ENCODE results near the gene FLAD1.

FLAD1 gene

DNA sequence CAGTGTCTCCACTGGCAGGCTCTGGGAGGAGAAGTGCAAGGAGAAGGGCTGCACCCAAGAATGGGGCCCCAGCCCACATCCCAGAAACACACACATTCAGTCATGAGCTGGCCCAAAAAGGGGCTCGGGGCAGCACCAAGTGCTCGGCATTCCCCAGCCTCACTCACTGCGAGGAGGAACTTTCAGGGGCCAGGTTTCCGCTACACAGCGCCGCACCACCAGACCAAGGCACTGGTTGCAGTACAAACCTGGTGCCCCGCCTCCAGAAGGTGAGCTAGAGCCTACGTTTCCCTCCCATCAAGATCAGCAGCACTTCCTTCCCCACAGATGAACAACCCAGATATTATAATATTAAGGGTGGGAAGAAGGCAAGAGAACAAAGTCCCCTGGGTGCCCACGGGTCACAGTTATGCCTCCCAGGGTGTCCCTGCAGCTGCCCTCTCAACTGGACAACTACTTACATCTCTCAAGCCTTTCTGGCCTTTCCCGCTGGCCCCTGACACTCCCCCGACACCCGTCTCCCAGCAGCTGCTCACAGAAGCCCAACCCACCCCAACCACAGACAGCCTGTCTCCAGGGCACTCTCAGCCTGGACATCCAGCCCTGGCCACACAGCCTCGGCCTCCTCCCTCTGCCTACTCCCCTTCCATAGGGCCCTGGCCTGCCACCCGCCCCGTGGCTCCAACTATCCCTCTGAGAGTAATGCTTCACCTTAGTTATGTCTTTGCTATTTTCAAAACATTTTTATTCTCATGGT, 31.1 kb upstream of the FLAD1 start (continued):
- TF ChIP-seq, protein P1, sequence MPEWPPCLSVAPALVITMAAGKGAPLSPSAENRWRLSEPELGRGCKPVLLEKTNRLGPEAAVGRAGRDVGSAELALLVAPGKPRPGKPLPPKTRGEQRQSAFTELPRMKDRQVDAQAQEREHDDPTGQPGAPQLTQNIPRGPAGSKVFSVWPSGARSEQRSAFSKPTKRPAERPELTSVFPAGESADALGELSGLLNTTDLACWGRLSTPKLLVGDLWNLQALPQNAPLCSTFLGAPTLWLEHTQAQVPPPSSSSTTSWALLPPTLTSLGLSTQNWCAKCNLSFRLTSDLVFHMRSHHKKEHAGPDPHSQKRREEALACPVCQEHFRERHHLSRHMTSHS (tag by site-specific recombination; IDR thresholded peaks at IDR 0.05) = no peak
- TF ChIP-seq, protein P2, sequence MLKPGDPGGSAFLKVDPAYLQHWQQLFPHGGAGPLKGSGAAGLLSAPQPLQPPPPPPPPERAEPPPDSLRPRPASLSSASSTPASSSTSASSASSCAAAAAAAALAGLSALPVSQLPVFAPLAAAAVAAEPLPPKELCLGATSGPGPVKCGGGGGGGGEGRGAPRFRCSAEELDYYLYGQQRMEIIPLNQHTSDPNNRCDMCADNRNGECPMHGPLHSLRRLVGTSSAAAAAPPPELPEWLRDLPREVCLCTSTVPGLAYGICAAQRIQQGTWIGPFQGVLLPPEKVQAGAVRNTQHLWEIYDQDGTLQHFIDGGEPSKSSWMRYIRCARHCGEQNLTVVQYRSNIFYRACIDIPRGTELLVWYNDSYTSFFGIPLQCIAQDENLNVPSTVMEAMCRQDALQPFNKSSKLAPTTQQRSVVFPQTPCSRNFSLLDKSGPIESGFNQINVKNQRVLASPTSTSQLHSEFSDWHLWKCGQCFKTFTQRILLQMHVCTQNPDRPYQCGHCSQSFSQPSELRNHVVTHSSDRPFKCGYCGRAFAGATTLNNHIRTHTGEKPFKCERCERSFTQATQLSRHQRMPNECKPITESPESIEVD (tag by site-specific recombination; IDR thresholded peaks at IDR 0.05) = no peak
- TF ChIP-seq ZNF302 (tag by site-specific recombination; IDR thresholded peaks at IDR 0.05; ENCODE audit: low read depth) = no peak

DNA sequence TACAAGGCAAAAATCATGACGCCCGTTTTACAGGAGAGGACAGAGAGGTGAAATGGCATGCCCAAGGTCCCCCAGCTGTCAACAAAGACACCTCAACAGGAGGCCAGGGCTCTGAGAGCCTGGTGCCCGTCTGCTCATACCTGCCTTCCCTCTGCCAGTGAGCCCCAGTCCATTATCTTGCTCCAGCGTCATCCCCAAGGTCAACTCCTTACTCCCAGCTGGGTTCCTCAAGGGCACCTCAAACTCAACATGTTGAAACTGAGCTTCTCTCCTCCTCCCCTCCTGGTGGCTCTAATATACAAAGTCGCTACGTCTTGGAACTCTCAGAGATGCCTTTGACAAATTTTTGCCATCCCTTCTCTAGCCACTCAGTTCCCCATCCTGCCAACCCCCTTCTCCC, 30.5 kb upstream of the FLAD1 start:
- H3K4me1 ChIP-seq (ENCODE audit: control insufficient read depth, insufficient read depth, low read length) = peaks cover 2% of the 10 kb centered on the region; the same call in 1 of the 2 replicates
- H3K27ac ChIP-seq (ENCODE audit: extremely low read depth, low read depth, low read length) = no peak overlapping the region
- TF ChIP-seq YY1 (tag by site-specific recombination; IDR thresholded peaks at IDR 0.05) (no peak), ZNF169 (tag by site-specific recombination; IDR thresholded peaks at IDR 0.05) (no peak), ZNF548 (tag by site-specific recombination; IDR thresholded peaks at IDR 0.05) (no peak), FEZF1 (tag by site-specific recombination; IDR thresholded peaks at IDR 0.05) (no peak), ZNF521 (tag by site-specific recombination; IDR thresholded peaks at IDR 0.05) (no peak), BCL11A (tag by site-specific recombination; IDR thresholded peaks at IDR 0.05; ENCODE audit: low read depth) (no peak), ZNF423 (tag by site-specific recombination; IDR thresholded peaks at IDR 0.05) (no peak), TRIM28 (IDR thresholded peaks at IDR 0.05; ENCODE audit: borderline replicate concordance, low read length) (no peak), ZNF768 (tag by site-specific recombination; IDR thresholded peaks at IDR 0.05) (no peak), ZNF266 (tag by site-specific recombination; IDR thresholded peaks at IDR 0.05; ENCODE audit: low read depth) (no peak)
- TF ChIP-seq, protein P3, sequence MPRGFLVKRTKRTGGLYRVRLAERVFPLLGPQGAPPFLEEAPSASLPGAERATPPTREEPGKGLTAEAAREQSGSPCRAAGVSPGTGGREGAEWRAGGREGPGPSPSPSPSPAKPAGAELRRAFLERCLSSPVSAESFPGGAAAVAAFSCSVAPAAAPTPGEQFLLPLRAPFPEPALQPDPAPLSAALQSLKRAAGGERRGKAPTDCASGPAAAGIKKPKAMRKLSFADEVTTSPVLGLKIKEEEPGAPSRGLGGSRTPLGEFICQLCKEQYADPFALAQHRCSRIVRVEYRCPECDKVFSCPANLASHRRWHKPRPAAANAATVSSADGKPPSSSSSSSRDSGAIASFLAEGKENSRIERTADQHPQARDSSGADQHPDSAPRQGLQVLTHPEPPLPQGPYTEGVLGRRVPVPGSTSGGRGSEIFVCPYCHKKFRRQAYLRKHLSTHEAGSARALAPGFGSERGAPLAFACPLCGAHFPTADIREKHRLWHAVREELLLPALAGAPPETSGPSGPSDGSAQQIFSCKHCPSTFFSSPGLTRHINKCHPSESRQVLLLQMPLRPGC (tag by site-specific recombination; IDR thresholded peaks at IDR 0.05) = no peak
- TF ChIP-seq, protein P4, sequence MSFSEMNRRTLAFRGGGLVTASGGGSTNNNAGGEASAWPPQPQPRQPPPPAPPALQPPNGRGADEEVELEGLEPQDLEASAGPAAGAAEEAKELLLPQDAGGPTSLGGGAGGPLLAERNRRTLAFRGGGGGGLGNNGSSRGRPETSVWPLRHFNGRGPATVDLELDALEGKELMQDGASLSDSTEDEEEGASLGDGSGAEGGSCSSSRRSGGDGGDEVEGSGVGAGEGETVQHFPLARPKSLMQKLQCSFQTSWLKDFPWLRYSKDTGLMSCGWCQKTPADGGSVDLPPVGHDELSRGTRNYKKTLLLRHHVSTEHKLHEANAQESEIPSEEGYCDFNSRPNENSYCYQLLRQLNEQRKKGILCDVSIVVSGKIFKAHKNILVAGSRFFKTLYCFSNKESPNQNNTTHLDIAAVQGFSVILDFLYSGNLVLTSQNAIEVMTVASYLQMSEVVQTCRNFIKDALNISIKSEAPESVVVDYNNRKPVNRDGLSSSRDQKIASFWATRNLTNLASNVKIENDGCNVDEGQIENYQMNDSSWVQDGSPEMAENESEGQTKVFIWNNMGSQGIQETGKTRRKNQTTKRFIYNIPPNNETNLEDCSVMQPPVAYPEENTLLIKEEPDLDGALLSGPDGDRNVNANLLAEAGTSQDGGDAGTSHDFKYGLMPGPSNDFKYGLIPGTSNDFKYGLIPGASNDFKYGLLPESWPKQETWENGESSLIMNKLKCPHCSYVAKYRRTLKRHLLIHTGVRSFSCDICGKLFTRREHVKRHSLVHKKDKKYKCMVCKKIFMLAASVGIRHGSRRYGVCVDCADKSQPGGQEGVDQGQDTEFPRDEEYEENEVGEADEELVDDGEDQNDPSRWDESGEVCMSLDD (tag by site-specific recombination; IDR thresholded peaks at IDR 0.05) = no peak
- POLR2A ChIA-PET = interaction anchor here (1.7 kb wide), 1 partner anchor 9 kb away, joined by 5 read pairs; the partner anchor contains the start of gene PYGO2
- H3K4me3 ChIP-seq (ENCODE audit: low read depth, low read length) = no peak overlapping the region
- CTCF ChIA-PET = interaction anchor here (0.6 to 1.4 kb wide), 3 partner anchors 15 to 109 kb away, joined by 3 to 4 read pairs (median 3); no protein-coding TSS in a partner anchor
- peaks cover 0 to 16% of the 10 kb centered on the region in 2 experiments; a peak in 1 of 3 replicates for H3K36me3 ChIP-seq (ENCODE audit: control insufficient read depth in 2 of 2, insufficient read depth in 1 of 2, low read length in 2 of 2)
- H3K9me3 ChIP-seq (ENCODE audit: control insufficient read depth, insufficient read depth, low read depth, low read length) = no peaks in the 10 kb centered on the region

DNA sequence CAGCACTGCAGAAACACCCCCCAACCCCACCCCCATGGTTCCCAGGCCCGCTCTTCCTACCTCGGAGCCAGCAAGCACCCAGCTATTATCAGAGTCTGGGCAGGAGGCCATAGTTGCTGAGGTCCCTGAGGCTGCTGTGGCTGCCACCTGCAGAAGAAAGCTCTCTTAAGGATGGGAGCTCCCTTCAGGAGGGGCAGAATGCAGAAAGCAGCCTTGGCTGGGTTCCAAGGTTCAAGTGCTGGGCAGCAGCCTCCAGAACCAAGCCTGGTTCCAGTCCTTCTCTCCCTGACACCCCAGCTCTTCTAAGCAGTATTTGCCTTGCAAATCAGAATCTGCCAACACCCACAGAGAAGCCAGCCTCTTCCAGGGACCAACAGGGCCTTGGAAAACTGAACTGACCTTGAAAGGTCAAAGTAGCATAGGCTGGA, 29.5 kb upstream of the FLAD1 start:
- ChIA-PET POLR2A (no interaction called here), CTCF (interaction anchor here (0.7 kb wide), 1 partner anchor 64 kb away, joined by 3 read pairs; no protein-coding TSS in a partner anchor)
- no peak overlapping the region for H3K4me3 ChIP-seq (ENCODE audit: low read depth, low read length)
- H3K36me3 ChIP-seq (ENCODE audit: control insufficient read depth in 2 of 2, insufficient read depth in 1 of 2, low read length in 2 of 2) = peaks cover 2 to 17% of the 10 kb centered on the region in 2 experiments; a peak in 2 of 3 replicates
- H3K9me3 ChIP-seq (ENCODE audit: control insufficient read depth, insufficient read depth, low read depth, low read length) = no peaks in the 10 kb centered on the region
- peaks cover 2% of the 10 kb centered on the region; the same call in 1 of the 2 replicates for H3K4me1 ChIP-seq (ENCODE audit: control insufficient read depth, insufficient read depth, low read length)
- no peak overlapping the region for H3K27ac ChIP-seq (ENCODE audit: extremely low read depth, low read depth, low read length)
- TF ChIP-seq ZNF138 (tag by site-specific recombination; IDR thresholded peaks at IDR 0.05; ENCODE audit: borderline replicate concordance) (no peak), TCF7L2 (IDR thresholded peaks at IDR 0.05; ENCODE audit: borderline replicate concordance, low read depth, low read length) (no peak), ZNF670 (tag by site-specific recombination; IDR thresholded peaks at IDR 0.05; ENCODE audit: low read depth) (no peak), ZNF23 (tag by site-specific recombination; IDR thresholded peaks at IDR 0.05; ENCODE audit: borderline replicate concordance) (no peak), ZNF423 (tag by site-specific recombination; IDR thresholded peaks at IDR 0.05) (no peak), SCRT2 (tag by site-specific recombination; IDR thresholded peaks at IDR 0.05) (no peak), ZNF112 (tag by site-specific recombination; IDR thresholded peaks at IDR 0.05) (no peak)
- TF ChIP-seq, protein P5, sequence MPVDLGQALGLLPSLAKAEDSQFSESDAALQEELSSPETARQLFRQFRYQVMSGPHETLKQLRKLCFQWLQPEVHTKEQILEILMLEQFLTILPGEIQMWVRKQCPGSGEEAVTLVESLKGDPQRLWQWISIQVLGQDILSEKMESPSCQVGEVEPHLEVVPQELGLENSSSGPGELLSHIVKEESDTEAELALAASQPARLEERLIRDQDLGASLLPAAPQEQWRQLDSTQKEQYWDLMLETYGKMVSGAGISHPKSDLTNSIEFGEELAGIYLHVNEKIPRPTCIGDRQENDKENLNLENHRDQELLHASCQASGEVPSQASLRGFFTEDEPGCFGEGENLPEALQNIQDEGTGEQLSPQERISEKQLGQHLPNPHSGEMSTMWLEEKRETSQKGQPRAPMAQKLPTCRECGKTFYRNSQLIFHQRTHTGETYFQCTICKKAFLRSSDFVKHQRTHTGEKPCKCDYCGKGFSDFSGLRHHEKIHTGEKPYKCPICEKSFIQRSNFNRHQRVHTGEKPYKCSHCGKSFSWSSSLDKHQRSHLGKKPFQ (tag by site-specific recombination; IDR thresholded peaks at IDR 0.05) = no peak
- TF ChIP-seq, protein P6, sequence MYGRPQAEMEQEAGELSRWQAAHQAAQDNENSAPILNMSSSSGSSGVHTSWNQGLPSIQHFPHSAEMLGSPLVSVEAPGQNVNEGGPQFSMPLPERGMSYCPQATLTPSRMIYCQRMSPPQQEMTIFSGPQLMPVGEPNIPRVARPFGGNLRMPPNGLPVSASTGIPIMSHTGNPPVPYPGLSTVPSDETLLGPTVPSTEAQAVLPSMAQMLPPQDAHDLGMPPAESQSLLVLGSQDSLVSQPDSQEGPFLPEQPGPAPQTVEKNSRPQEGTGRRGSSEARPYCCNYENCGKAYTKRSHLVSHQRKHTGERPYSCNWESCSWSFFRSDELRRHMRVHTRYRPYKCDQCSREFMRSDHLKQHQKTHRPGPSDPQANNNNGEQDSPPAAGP (tag by site-specific recombination; IDR thresholded peaks at IDR 0.05) = no peak

Measured in HEK293 (cell line).